Measurements from ENCODE around the gene ANKRD42. TPM values are rescaled to one million over a fixed set of nuclear protein-coding genes. Genes with fewer than 3 reads are reported as not detected.

Gene ANKRD42
- total and polyA plus RNA-seq, 9 of the 15 experiments (the other 6 are each of a cell fraction or from before 2014, with no cell fraction given): 2.8 to 9.1 (median 6.1) TPM

DNA sequence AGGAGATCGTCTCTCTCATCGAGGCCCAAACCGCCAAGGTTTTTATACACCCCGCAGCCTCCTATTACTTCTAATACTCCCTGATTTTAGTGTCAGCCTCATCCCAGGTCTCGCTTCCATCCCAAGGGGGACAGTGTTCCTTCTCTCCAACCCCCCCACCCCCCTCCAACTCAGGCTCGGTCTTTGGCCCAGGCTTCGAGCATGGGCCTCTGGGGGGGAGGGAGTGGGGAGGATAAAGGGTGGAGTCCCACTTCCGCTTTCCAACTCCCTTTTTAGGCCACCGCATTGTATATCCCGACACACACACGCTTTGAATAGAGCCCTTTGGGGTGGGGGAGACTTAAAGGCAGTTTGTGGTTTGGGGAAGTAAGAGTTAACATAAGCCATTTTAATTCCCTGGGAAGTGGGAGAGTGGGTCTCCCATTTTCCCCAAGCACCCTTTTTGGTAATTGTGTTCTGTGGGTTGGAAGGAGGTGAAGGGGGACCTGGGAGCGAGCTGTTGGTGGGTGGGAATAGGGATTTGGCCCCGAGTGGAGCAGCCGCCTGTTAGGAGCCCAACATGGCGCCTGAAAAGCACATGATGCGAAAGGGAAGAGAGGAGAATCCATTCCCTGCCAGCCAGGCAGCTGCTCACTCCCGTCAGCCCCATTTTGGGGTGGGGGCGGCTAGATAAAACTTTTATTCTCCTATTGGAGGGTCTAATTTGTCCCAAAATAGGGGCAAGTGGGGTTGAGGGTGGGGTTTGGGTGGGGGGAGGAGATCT lies 35.7 kb upstream of the ANKRD42 start (continued):
- peak; percentile 71 for TF ChIP-seq GABPA (tag; conservative IDR thresholded peaks at IDR 0.05; ENCODE audit: low read depth)
- TF ChIP-seq CBX3 (IDR thresholded peaks at IDR 0.05; ENCODE audit: borderline replicate concordance in 1 of 2, low read length in 2 of 2): 0 out of 3 replicates have a peak, but pooled peaks of 1 of the 2 experiments have one; percentile 44
- TF ChIP-seq, protein P1, sequence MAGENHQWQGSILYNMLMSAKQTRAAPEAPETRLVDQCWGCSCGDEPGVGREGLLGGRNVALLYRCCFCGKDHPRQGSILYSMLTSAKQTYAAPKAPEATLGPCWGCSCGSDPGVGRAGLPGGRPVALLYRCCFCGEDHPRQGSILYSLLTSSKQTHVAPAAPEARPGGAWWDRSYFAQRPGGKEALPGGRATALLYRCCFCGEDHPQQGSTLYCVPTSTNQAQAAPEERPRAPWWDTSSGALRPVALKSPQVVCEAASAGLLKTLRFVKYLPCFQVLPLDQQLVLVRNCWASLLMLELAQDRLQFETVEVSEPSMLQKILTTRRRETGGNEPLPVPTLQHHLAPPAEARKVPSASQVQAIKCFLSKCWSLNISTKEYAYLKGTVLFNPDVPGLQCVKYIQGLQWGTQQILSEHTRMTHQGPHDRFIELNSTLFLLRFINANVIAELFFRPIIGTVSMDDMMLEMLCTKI (IDR thresholded peaks at IDR 0.05; ENCODE audit: partially characterized antibody): no peak
- peak; percentile 23 for TF ChIP-seq NFIC (IDR thresholded peaks at IDR 0.05)
- TF ChIP-seq ELF1 (tag; IDR thresholded peaks at IDR 0.05): peak; percentile 78; the same call in 1 of the 2 replicates
- TF ChIP-seq, protein P2, sequence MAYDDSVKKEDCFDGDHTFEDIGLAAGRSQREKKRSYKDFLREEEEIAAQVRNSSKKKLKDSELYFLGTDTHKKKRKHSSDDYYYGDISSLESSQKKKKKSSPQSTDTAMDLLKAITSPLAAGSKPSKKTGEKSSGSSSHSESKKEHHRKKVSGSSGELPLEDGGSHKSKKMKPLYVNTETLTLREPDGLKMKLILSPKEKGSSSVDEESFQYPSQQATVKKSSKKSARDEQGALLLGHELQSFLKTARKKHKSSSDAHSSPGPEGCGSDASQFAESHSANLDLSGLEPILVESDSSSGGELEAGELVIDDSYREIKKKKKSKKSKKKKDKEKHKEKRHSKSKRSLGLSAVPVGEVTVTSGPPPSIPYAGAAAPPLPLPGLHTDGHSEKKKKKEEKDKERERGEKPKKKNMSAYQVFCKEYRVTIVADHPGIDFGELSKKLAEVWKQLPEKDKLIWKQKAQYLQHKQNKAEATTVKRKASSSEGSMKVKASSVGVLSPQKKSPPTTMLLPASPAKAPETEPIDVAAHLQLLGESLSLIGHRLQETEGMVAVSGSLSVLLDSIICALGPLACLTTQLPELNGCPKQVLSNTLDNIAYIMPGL (CRISPR knock-in tag; IDR thresholded peaks at IDR 0.05): 0 out of 2 replicates have a peak, but pooled peaks have one; percentile 26
- TF ChIP-seq, protein P3, sequence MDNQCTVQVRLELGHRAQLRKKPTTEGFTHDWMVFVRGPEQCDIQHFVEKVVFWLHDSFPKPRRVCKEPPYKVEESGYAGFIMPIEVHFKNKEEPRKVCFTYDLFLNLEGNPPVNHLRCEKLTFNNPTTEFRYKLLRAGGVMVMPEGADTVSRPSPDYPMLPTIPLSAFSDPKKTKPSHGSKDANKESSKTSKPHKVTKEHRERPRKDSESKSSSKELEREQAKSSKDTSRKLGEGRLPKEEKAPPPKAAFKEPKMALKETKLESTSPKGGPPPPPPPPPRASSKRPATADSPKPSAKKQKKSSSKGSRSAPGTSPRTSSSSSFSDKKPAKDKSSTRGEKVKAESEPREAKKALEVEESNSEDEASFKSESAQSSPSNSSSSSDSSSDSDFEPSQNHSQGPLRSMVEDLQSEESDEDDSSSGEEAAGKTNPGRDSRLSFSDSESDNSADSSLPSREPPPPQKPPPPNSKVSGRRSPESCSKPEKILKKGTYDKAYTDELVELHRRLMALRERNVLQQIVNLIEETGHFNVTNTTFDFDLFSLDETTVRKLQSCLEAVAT (IDR thresholded peaks at IDR 0.05): peak in 1 of 2 experiments; percentile 70; a peak in 2 of 4 replicates
- TF ChIP-seq FUS (optimal IDR thresholded peaks at IDR 0.05; ENCODE audit: low read depth, low read length): no peak
- TF ChIP-seq, protein P4, sequence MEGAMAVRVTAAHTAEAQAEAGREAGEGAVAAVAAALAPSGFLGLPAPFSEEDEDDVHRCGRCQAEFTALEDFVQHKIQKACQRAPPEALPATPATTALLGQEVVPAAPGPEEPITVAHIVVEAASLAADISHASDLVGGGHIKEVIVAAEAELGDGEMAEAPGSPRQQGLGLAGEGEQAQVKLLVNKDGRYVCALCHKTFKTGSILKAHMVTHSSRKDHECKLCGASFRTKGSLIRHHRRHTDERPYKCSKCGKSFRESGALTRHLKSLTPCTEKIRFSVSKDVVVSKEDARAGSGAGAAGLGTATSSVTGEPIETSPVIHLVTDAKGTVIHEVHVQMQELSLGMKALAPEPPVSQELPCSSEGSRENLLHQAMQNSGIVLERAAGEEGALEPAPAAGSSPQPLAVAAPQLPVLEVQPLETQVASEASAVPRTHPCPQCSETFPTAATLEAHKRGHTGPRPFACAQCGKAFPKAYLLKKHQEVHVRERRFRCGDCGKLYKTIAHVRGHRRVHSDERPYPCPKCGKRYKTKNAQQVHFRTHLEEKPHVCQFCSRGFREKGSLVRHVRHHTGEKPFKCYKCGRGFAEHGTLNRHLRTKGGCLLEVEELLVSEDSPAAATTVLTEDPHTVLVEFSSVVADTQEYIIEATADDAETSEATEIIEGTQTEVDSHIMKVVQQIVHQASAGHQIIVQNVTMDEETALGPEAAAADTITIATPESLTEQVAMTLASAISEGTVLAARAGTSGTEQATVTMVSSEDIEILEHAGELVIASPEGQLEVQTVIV (CRISPR knock-in tag; IDR thresholded peaks at IDR 0.05; ENCODE audit: borderline replicate concordance): no peak
- TF ChIP-seq, protein P5, sequence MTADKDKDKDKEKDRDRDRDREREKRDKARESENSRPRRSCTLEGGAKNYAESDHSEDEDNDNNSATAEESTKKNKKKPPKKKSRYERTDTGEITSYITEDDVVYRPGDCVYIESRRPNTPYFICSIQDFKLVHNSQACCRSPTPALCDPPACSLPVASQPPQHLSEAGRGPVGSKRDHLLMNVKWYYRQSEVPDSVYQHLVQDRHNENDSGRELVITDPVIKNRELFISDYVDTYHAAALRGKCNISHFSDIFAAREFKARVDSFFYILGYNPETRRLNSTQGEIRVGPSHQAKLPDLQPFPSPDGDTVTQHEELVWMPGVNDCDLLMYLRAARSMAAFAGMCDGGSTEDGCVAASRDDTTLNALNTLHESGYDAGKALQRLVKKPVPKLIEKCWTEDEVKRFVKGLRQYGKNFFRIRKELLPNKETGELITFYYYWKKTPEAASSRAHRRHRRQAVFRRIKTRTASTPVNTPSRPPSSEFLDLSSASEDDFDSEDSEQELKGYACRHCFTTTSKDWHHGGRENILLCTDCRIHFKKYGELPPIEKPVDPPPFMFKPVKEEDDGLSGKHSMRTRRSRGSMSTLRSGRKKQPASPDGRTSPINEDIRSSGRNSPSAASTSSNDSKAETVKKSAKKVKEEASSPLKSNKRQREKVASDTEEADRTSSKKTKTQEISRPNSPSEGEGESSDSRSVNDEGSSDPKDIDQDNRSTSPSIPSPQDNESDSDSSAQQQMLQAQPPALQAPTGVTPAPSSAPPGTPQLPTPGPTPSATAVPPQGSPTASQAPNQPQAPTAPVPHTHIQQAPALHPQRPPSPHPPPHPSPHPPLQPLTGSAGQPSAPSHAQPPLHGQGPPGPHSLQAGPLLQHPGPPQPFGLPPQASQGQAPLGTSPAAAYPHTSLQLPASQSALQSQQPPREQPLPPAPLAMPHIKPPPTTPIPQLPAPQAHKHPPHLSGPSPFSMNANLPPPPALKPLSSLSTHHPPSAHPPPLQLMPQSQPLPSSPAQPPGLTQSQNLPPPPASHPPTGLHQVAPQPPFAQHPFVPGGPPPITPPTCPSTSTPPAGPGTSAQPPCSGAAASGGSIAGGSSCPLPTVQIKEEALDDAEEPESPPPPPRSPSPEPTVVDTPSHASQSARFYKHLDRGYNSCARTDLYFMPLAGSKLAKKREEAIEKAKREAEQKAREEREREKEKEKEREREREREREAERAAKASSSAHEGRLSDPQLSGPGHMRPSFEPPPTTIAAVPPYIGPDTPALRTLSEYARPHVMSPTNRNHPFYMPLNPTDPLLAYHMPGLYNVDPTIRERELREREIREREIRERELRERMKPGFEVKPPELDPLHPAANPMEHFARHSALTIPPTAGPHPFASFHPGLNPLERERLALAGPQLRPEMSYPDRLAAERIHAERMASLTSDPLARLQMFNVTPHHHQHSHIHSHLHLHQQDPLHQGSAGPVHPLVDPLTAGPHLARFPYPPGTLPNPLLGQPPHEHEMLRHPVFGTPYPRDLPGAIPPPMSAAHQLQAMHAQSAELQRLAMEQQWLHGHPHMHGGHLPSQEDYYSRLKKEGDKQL (CRISPR knock-in tag; IDR thresholded peaks at IDR 0.05; ENCODE audit: borderline replicate concordance): no peak
- TF ChIP-seq HDAC1 (IDR thresholded peaks at IDR 0.05): peak; percentile 59 to 64; a peak in 2 of 4 replicates
- TF ChIP-seq ZNF668 (CRISPR knock-in tag; IDR thresholded peaks at IDR 0.05): no peak
- no peak for TF ChIP-seq TGIF2 (CRISPR knock-in tag; IDR thresholded peaks at IDR 0.05)
